ENCODE results near the gene DNAH14. TPM values are rescaled to one million over a fixed set of nuclear protein-coding genes. Genes with fewer than 3 reads are reported as not detected.

The DNAH14 gene
- total and polyA plus RNA-seq, 2 of the 8 experiments (the other 6 are each of a cell fraction or from before 2014, with no cell fraction given) = 8.4 to 40.7 TPM

DNA sequence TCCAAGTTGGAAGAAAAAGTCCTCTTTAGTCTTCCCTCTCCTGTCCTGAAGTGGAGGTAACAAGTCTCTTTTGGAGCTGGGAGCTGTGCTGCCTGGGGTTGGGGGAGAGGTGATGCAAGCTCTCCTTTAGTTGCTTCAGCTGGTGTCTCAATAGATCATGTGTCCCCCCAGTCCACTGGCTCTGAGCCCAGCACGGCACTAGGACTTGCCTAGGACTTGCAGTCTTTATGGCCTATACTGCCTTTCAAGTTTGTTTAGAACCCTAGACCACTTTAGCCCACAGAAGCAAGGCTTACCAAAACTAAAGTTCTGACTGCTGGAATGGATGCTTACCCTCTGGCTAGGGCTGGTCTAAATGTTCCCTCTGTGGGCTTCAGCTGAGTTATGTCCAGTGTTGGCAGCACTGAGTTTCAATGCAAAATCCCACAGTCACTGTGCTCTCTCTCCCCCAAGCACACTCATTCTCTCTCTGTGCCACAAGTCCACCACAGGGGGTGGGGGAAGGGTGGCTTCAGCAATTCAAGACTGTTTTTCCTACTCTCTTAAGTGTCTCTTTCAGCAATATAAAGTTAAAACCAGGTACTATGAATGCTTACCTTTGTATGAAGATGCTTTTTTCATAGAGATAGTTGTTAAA is 185.0 kb downstream of the DNAH14 start:
- no peak overlapping the region for H3K4me2 ChIP-seq (ENCODE audit: insufficient read depth in 1 of 2, low read depth in 2 of 2, low read length in 2 of 2)
- H3K23ac ChIP-seq (ENCODE audit: insufficient read length) = no peak overlapping the region
- H3K4ac ChIP-seq (replicated peaks; ENCODE audit: insufficient read length, low read depth, low read length) = no peak overlapping the region
- H2AFZ ChIP-seq (ENCODE audit: low read length) = no peak overlapping the region
- no peak overlapping the region for H3K56ac ChIP-seq (replicated peaks; ENCODE audit: insufficient read length, low read depth, low read length)
- ChIA-PET POLR2A (ENCODE audit: partially characterized antibody) (no interaction called here), CTCF (ENCODE audit: partially characterized antibody) (no interaction called here)
- H4K20me1 ChIP-seq (replicated peaks in 1 of 2; ENCODE audit: control insufficient read depth in 1 of 2, insufficient read depth in 2 of 2, low read length in 2 of 2) = no peaks in the 10 kb centered on the region
- H3K18ac ChIP-seq (ENCODE audit: extremely low read depth, low read length) = no peak overlapping the region; the same call in 1 of the 2 replicates
- DNase-seq (ENCODE audit: low read depth in 1 of 2, low spot score in 2 of 2) = no peak
- H2AK5ac ChIP-seq (ENCODE audit: low read depth, low read length) = no peak overlapping the region
- H3K79me2 ChIP-seq (ENCODE audit: control insufficient read depth in 1 of 2, insufficient read depth in 2 of 2, low read length in 2 of 2) = no peaks in the 10 kb centered on the region
- H4K5ac ChIP-seq (ENCODE audit: insufficient read length, low read depth, low read length) = no peak overlapping the region
- no peak overlapping the region for H2BK5ac ChIP-seq (ENCODE audit: low read depth, low read length)
- H3K4me3 ChIP-seq (ENCODE audit: extremely low read depth in 1 of 4, insufficient read depth in 2 of 4, low read depth in 3 of 4, low read length in 4 of 4) = no peak overlapping the region
- H2BK12ac ChIP-seq (ENCODE audit: low read depth, low read length) = no peak overlapping the region
- no peak overlapping the region for H2BK15ac ChIP-seq (ENCODE audit: low read length)
- TF ChIP-seq JUND (IDR thresholded peaks at IDR 0.05; ENCODE audit: low read length) (no peak), SRF (IDR thresholded peaks at IDR 0.05; ENCODE audit: low read depth, low read length) (no peak), POU5F1 (IDR thresholded peaks at IDR 0.05; ENCODE audit: low read depth, low read length) (no peak)
- TF ChIP-seq, protein P1, sequence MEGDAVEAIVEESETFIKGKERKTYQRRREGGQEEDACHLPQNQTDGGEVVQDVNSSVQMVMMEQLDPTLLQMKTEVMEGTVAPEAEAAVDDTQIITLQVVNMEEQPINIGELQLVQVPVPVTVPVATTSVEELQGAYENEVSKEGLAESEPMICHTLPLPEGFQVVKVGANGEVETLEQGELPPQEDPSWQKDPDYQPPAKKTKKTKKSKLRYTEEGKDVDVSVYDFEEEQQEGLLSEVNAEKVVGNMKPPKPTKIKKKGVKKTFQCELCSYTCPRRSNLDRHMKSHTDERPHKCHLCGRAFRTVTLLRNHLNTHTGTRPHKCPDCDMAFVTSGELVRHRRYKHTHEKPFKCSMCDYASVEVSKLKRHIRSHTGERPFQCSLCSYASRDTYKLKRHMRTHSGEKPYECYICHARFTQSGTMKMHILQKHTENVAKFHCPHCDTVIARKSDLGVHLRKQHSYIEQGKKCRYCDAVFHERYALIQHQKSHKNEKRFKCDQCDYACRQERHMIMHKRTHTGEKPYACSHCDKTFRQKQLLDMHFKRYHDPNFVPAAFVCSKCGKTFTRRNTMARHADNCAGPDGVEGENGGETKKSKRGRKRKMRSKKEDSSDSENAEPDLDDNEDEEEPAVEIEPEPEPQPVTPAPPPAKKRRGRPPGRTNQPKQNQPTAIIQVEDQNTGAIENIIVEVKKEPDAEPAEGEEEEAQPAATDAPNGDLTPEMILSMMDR (IDR thresholded peaks at IDR 0.05; ENCODE audit: control extremely low read depth in 1 of 3, insufficient read depth in 1 of 3, low read depth in 1 of 3, low read length in 3 of 3) = no peak
- 100% methylated on average over 1 of the region's 1 CpG; no CpG with 5 or more reads in 1 of the 2 experiments for WGBS, 2 experiments (ENCODE audit: extremely low coverage in 1 of 2, insufficient coverage in 1 of 2, insufficient read length in 1 of 2, insufficient replicate concordance in 2 of 2, low coverage in 1 of 2, low lambda C conversion rate in 2 of 2, missing lambda C conversion rate in 1 of 2)
- H3K27ac ChIP-seq (ENCODE audit: low read depth, low read length) = no peak overlapping the region; the same call in 1 of the 2 replicates
- FAIRE-seq = no peak
- no peaks in the 10 kb centered on the region for H3K27me3 ChIP-seq (replicated peaks in 1 of 4; ENCODE audit: control insufficient read depth in 3 of 4, extremely low read depth in 1 of 4, insufficient read depth in 3 of 4, low read length in 3 of 4)
- no peaks in the 10 kb centered on the region for H3K4me1 ChIP-seq (replicated peaks in 1 of 4; ENCODE audit: control insufficient read depth in 3 of 4, insufficient read depth in 4 of 4, low read length in 3 of 4)
- H3K9me3 ChIP-seq (ENCODE audit: insufficient read depth in 2 of 2, low read depth in 1 of 2, low read length in 1 of 2) = no peaks in the 10 kb centered on the region
- H3K36me3 ChIP-seq (ENCODE audit: control insufficient read depth in 2 of 4, insufficient read depth in 4 of 4, low read length in 3 of 4) = no peaks in the 10 kb centered on the region
- no peak overlapping the region for H2BK120ac ChIP-seq (replicated peaks; ENCODE audit: low read depth, low read length)
- H3K79me1 ChIP-seq (ENCODE audit: low read depth, low read length) = no peaks in the 10 kb centered on the region
- no peak overlapping the region for H3K14ac ChIP-seq (ENCODE audit: insufficient read length)
- H2BK20ac ChIP-seq (ENCODE audit: low read length) = no peak overlapping the region
- H4K8ac ChIP-seq (ENCODE audit: extremely low read depth, insufficient read depth, low read length) = no peak overlapping the region
- H4K91ac ChIP-seq (replicated peaks; ENCODE audit: insufficient read length, low read length) = no peak overlapping the region
- H3K9ac ChIP-seq (replicated peaks in 1 of 4; ENCODE audit: extremely low read depth in 1 of 4, low read depth in 3 of 4, low read length in 3 of 4) = no peak overlapping the region
- H3K23me2 ChIP-seq (ENCODE audit: low read depth, low read length) = no peaks in the 10 kb centered on the region

Measured in H1 (cell line).